ENCODE measurements around the gene TNS1. TPM values are rescaled to one million over a fixed set of nuclear protein-coding genes. Genes with fewer than 3 reads are reported as not detected.

Gene TNS1
- polyA plus RNA-seq, 1 of the 3 experiments (the other 2 are of a cell fraction): 12.1 TPM

DNA sequence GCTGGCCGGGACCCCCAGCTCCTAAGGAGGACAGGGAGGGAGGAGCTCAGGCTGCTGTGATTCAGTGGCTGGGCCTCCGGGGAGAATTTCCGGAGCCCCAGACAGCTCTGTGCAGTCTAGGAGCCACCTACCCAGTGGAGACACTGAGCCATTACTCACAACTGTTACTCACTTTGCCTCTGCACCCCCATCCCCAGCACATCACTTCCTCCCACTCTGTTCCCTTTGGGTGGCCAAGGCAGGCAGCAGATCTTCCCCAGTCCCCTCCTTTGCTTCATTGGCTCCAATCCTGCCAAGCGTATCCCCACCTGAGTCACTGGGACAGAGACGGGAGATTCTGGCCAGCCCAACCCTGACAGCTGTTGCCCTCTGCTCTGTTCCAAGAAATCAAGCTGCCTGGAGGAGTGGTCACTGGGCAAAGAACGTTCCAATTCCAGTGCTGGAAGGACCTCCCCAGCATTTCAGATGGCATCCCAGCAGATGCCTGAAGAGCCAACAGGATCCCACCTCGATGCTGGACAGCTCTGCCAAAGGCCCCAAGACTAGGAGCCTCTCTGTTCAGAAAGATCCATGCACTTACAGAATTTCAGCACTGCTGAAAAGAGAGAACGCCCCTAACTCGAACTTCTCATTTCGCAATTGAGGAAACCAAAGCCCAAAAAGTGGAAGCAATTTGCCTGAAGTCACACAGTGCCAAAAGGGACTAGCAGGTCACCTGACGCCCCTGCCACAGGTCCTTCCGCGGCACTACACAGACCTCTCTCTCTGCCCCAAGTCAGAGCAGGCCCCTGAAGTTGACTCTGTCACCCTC is 68.3 kb downstream of the TNS1 start (continued):
- TF ChIP-seq, protein P1, sequence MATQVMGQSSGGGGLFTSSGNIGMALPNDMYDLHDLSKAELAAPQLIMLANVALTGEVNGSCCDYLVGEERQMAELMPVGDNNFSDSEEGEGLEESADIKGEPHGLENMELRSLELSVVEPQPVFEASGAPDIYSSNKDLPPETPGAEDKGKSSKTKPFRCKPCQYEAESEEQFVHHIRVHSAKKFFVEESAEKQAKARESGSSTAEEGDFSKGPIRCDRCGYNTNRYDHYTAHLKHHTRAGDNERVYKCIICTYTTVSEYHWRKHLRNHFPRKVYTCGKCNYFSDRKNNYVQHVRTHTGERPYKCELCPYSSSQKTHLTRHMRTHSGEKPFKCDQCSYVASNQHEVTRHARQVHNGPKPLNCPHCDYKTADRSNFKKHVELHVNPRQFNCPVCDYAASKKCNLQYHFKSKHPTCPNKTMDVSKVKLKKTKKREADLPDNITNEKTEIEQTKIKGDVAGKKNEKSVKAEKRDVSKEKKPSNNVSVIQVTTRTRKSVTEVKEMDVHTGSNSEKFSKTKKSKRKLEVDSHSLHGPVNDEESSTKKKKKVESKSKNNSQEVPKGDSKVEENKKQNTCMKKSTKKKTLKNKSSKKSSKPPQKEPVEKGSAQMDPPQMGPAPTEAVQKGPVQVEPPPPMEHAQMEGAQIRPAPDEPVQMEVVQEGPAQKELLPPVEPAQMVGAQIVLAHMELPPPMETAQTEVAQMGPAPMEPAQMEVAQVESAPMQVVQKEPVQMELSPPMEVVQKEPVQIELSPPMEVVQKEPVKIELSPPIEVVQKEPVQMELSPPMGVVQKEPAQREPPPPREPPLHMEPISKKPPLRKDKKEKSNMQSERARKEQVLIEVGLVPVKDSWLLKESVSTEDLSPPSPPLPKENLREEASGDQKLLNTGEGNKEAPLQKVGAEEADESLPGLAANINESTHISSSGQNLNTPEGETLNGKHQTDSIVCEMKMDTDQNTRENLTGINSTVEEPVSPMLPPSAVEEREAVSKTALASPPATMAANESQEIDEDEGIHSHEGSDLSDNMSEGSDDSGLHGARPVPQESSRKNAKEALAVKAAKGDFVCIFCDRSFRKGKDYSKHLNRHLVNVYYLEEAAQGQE (IDR thresholded peaks at IDR 0.05; ENCODE audit: low read depth, low read length): peak; percentile 88
- TF ChIP-seq, protein P2, sequence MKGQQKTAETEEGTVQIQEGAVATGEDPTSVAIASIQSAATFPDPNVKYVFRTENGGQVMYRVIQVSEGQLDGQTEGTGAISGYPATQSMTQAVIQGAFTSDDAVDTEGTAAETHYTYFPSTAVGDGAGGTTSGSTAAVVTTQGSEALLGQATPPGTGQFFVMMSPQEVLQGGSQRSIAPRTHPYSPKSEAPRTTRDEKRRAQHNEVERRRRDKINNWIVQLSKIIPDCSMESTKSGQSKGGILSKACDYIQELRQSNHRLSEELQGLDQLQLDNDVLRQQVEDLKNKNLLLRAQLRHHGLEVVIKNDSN (IDR thresholded peaks at IDR 0.05; ENCODE audit: borderline replicate concordance, low read depth): no peak
- TF ChIP-seq CHD2 (IDR thresholded peaks at IDR 0.05; ENCODE audit: low read length, partially characterized antibody): no peak
- TF ChIP-seq SMC3 (IDR thresholded peaks at IDR 0.05; ENCODE audit: low read depth, low read length): no peak
- TF ChIP-seq, protein P3, sequence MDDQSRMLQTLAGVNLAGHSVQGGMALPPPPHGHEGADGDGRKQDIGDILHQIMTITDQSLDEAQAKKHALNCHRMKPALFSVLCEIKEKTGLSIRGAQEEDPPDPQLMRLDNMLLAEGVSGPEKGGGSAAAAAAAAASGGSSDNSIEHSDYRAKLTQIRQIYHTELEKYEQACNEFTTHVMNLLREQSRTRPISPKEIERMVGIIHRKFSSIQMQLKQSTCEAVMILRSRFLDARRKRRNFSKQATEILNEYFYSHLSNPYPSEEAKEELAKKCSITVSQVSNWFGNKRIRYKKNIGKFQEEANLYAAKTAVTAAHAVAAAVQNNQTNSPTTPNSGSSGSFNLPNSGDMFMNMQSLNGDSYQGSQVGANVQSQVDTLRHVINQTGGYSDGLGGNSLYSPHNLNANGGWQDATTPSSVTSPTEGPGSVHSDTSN (IDR thresholded peaks at IDR 0.05): peak; percentile 80
- TF ChIP-seq RFX5 (IDR thresholded peaks at IDR 0.05; ENCODE audit: low read length): no peak
- TF ChIP-seq MXI1 (IDR thresholded peaks at IDR 0.05; ENCODE audit: low read depth, low read length): no peak
- no peak for TF ChIP-seq EZH2phosphoT487 (IDR thresholded peaks at IDR 0.05; ENCODE audit: borderline replicate concordance, low read depth)
- TF ChIP-seq EP300 (IDR thresholded peaks at IDR 0.05; ENCODE audit: borderline replicate concordance in 1 of 2, low read depth in 1 of 2, low read length in 1 of 2): peak in 1 of 2 experiments; percentile 80; a peak in 1 of 4 replicates
- TF ChIP-seq NRF1 (IDR thresholded peaks at IDR 0.05; ENCODE audit: low read depth, low read length): no peak
- no peak for TF ChIP-seq YY1 (IDR thresholded peaks at IDR 0.05; ENCODE audit: low read depth)

DNA sequence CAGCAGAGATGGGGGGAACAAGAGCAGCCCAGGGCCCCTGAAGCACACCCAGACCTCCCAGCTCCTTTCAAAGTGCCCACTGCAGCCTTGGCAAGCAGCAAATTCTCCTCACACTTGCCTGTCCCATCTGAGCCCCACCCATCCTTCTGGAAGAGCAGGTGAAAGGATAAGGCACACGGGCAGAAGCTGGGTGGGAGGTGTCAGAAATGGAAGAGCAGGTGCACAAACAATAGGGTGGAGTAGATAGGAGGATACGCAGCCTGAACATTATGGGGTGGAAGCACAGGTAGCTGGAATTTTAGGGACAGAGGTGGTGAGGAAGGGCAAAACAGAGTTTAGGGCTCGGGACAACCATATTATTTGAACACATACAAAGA is 69.2 kb downstream of the TNS1 start:
- no peaks in the 10 kb centered on the region for H3K9me2 ChIP-seq
- H3K36me3 ChIP-seq (replicated peaks in 1 of 2; ENCODE audit: control insufficient read depth in 1 of 2, insufficient read depth in 2 of 2, low read length in 1 of 2): peaks cover 0 to 2% of the 10 kb centered on the region in 2 experiments
- H2AFZ ChIP-seq (ENCODE audit: low read depth): no peak overlapping the region
- no peak for DNase-seq
- peak overlapping the region; percentile 72 for H3K4me2 ChIP-seq
- H3K9ac ChIP-seq: peak overlapping the region; percentile 43; the same call in 1 of the 2 replicates
- peaks cover 77 to 96% of the 10 kb centered on the region in 2 experiments for H3K4me1 ChIP-seq (ENCODE audit: control insufficient read depth in 1 of 2, insufficient read depth in 2 of 2, low read depth in 1 of 2, low read length in 1 of 2)
- H4K20me1 ChIP-seq (ENCODE audit: insufficient read depth): peaks cover 35% of the 10 kb centered on the region; the same call in 1 of the 2 replicates
- no peaks in the 10 kb centered on the region for H3K9me3 ChIP-seq
- peak overlapping the region; percentile 86 to 96 for H3K27ac ChIP-seq (ENCODE audit: low read depth in 2 of 2, low read length in 1 of 2)
- H3K4me3 ChIP-seq (ENCODE audit: low read depth in 2 of 2, low read length in 1 of 2): no peak overlapping the region; a peak in 1 of 4 replicates
- TF ChIP-seq SMC3 (IDR thresholded peaks at IDR 0.05; ENCODE audit: low read depth, low read length): no peak
- no peak for TF ChIP-seq FOSL2 (IDR thresholded peaks at IDR 0.05; ENCODE audit: borderline replicate concordance, low read depth)
- no peak for TF ChIP-seq TCF12 (IDR thresholded peaks at IDR 0.05)
- no peak for TF ChIP-seq MXI1 (IDR thresholded peaks at IDR 0.05; ENCODE audit: low read depth, low read length)
- TF ChIP-seq ELF1 (IDR thresholded peaks at IDR 0.05): no peak
- TF ChIP-seq, protein P4, sequence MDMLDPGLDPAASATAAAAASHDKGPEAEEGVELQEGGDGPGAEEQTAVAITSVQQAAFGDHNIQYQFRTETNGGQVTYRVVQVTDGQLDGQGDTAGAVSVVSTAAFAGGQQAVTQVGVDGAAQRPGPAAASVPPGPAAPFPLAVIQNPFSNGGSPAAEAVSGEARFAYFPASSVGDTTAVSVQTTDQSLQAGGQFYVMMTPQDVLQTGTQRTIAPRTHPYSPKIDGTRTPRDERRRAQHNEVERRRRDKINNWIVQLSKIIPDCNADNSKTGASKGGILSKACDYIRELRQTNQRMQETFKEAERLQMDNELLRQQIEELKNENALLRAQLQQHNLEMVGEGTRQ (IDR thresholded peaks at IDR 0.05; ENCODE audit: borderline replicate concordance, low read depth, low read length): no peak
- TF ChIP-seq CHD2 (IDR thresholded peaks at IDR 0.05; ENCODE audit: low read length, partially characterized antibody): no peak
- TF ChIP-seq, protein P5, sequence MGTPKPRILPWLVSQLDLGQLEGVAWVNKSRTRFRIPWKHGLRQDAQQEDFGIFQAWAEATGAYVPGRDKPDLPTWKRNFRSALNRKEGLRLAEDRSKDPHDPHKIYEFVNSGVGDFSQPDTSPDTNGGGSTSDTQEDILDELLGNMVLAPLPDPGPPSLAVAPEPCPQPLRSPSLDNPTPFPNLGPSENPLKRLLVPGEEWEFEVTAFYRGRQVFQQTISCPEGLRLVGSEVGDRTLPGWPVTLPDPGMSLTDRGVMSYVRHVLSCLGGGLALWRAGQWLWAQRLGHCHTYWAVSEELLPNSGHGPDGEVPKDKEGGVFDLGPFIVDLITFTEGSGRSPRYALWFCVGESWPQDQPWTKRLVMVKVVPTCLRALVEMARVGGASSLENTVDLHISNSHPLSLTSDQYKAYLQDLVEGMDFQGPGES (IDR thresholded peaks at IDR 0.05; ENCODE audit: low read depth, low read length): no peak
- TF ChIP-seq GABPA (IDR thresholded peaks at IDR 0.05; ENCODE audit: low read depth): no peak
- TF ChIP-seq, protein P6, sequence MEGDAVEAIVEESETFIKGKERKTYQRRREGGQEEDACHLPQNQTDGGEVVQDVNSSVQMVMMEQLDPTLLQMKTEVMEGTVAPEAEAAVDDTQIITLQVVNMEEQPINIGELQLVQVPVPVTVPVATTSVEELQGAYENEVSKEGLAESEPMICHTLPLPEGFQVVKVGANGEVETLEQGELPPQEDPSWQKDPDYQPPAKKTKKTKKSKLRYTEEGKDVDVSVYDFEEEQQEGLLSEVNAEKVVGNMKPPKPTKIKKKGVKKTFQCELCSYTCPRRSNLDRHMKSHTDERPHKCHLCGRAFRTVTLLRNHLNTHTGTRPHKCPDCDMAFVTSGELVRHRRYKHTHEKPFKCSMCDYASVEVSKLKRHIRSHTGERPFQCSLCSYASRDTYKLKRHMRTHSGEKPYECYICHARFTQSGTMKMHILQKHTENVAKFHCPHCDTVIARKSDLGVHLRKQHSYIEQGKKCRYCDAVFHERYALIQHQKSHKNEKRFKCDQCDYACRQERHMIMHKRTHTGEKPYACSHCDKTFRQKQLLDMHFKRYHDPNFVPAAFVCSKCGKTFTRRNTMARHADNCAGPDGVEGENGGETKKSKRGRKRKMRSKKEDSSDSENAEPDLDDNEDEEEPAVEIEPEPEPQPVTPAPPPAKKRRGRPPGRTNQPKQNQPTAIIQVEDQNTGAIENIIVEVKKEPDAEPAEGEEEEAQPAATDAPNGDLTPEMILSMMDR (IDR thresholded peaks at IDR 0.05): no peak
- ChIA-PET POLR2A (interaction anchor here (1.0 to 3.9 kb wide), 7 partner anchors 9 to 69 kb away, joined by 3 to 28 read pairs (median 7); partner anchors contain the start of gene TNS1), CTCF (interaction anchor here (0.7 to 14.7 kb wide), 25 partner anchors 8 to 148 kb away, joined by 3 to 129 read pairs (median 5); no protein-coding TSS in a partner anchor)
- 56% methylated on average over 3 of the region's 3 CpGs for WGBS (ENCODE audit: low lambda C conversion rate)
- H3F3A ChIP-seq (replicated peaks; ENCODE audit: insufficient read depth): peaks cover 35% of the 10 kb centered on the region
- H3K27me3 ChIP-seq (ENCODE audit: insufficient read depth): no peaks in the 10 kb centered on the region
- peaks cover 94% of the 10 kb centered on the region for H3K79me2 ChIP-seq (ENCODE audit: insufficient read depth)
